ENCODE results near the gene NPAS3. TPM values are rescaled to one million over a fixed set of nuclear protein-coding genes. Genes with fewer than 3 reads are reported as not detected.

The NPAS3 gene
- total RNA-seq, 1 experiment from 2014 or later = not detected

- POLR2A ChIA-PET = no interaction called here
- TF ChIP-seq EGR1 (IDR thresholded peaks at IDR 0.05; ENCODE audit: low read depth) = no peak
- no peak for TF ChIP-seq POLR2A (IDR thresholded peaks at IDR 0.05; ENCODE audit: borderline replicate concordance, extremely low read depth, insufficient read depth, insufficient read length)
- TF ChIP-seq, protein P1, sequence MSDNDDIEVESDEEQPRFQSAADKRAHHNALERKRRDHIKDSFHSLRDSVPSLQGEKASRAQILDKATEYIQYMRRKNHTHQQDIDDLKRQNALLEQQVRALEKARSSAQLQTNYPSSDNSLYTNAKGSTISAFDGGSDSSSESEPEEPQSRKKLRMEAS (IDR thresholded peaks at IDR 0.05) = no peak
- no peak for TF ChIP-seq FOSL1 (IDR thresholded peaks at IDR 0.05; ENCODE audit: low read depth)
- TF ChIP-seq, protein P2, sequence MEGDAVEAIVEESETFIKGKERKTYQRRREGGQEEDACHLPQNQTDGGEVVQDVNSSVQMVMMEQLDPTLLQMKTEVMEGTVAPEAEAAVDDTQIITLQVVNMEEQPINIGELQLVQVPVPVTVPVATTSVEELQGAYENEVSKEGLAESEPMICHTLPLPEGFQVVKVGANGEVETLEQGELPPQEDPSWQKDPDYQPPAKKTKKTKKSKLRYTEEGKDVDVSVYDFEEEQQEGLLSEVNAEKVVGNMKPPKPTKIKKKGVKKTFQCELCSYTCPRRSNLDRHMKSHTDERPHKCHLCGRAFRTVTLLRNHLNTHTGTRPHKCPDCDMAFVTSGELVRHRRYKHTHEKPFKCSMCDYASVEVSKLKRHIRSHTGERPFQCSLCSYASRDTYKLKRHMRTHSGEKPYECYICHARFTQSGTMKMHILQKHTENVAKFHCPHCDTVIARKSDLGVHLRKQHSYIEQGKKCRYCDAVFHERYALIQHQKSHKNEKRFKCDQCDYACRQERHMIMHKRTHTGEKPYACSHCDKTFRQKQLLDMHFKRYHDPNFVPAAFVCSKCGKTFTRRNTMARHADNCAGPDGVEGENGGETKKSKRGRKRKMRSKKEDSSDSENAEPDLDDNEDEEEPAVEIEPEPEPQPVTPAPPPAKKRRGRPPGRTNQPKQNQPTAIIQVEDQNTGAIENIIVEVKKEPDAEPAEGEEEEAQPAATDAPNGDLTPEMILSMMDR (IDR thresholded peaks at IDR 0.05 in 2 of 3, conservative IDR thresholded peaks at IDR 0.05 in 1 of 3; ENCODE audit: borderline replicate concordance in 1 of 3, insufficient read depth in 1 of 3, low read depth in 2 of 3, low read length in 2 of 3) = no peak
- TF ChIP-seq RAD21 (IDR thresholded peaks at IDR 0.05; ENCODE audit: low read depth) = no peak
- TF ChIP-seq EZH2 (IDR thresholded peaks at IDR 0.05) = no peak
- no peak for TF ChIP-seq SIN3A (IDR thresholded peaks at IDR 0.05; ENCODE audit: low read depth)
- DNase-seq (ENCODE audit: low read depth, low spot score) (no peak), ATAC-seq (no peak)
- intact Hi-C loops (cut with micrococcal nuclease) = no loop called here
- no peaks in the 10 kb centered on the region for H3K79me2 ChIP-seq (ENCODE audit: insufficient read depth, low read length)
- no TSS peak for BruUV-seq (replicated peaks)
- H3K4me1 ChIP-seq (ENCODE audit: control insufficient read depth in 1 of 2, insufficient read depth in 2 of 2, low read length in 2 of 2) = no peaks in the 10 kb centered on the region
- H3K36me3 ChIP-seq (ENCODE audit: control insufficient read depth in 1 of 2, insufficient read depth in 2 of 2, low read length in 2 of 2) = no peaks in the 10 kb centered on the region
- H3K9me2 ChIP-seq (ENCODE audit: insufficient read depth) = no peaks in the 10 kb centered on the region
- H3K4me3 ChIP-seq (replicated peaks in 1 of 2; ENCODE audit: low read depth in 1 of 2, low read length in 2 of 2) = no peak overlapping the region
- H3K9me3 ChIP-seq (ENCODE audit: control insufficient read depth in 1 of 2, insufficient read depth in 1 of 2, low read depth in 1 of 2, low read length in 2 of 2) = no peaks in the 10 kb centered on the region; a peak in 1 of 4 replicates
- H3K27ac ChIP-seq (ENCODE audit: low read depth, low read length) = no peak overlapping the region
- no peaks in the 10 kb centered on the region for H4K20me1 ChIP-seq (ENCODE audit: insufficient read depth)
- RAD21 ChIA-PET (ENCODE audit: low non-redundant PET in 1 of 2, low total read pairs in 2 of 2, uncharacterized antibody in 2 of 2, unreplicated experiment in 2 of 2) = no interaction called here
- no peak overlapping the region for H2AFZ ChIP-seq (ENCODE audit: low read depth, low read length, poor library complexity, severe bottlenecking)
- H3K9ac ChIP-seq (ENCODE audit: low read length) = no peak overlapping the region
- no peak overlapping the region for H3K4me2 ChIP-seq (ENCODE audit: low read length)
- H3K27me3 ChIP-seq (ENCODE audit: insufficient read depth, low read length) = no peaks in the 10 kb centered on the region
- CTCF ChIA-PET = no interaction called here
Measured at GRCh38 chr14:33332497-33332896, 393.8 kb downstream of the NPAS3 start.

GRCh38 chr14:33335366-33335765 lies 396.7 kb downstream of the NPAS3 start:
- no peak overlapping the region for H3K9ac ChIP-seq (ENCODE audit: low read length)
- H3K27ac ChIP-seq (ENCODE audit: low read depth, low read length) = no peak overlapping the region
- H3K4me1 ChIP-seq (ENCODE audit: control insufficient read depth in 1 of 2, insufficient read depth in 2 of 2, low read length in 2 of 2) = no peaks in the 10 kb centered on the region
- POLR2A ChIA-PET = no interaction called here
- H3K79me2 ChIP-seq (ENCODE audit: insufficient read depth, low read length) = no peaks in the 10 kb centered on the region
- DNase-seq (ENCODE audit: low read depth, low spot score) = no peak
- no peaks in the 10 kb centered on the region for H4K20me1 ChIP-seq (ENCODE audit: insufficient read depth)
- H3K4me2 ChIP-seq (ENCODE audit: low read length) = no peak overlapping the region
- TF ChIP-seq POLR2AphosphoS5 (IDR thresholded peaks at IDR 0.05; ENCODE audit: low read depth, low read length) (no peak), CEBPB (IDR thresholded peaks at IDR 0.05; ENCODE audit: low read depth) (no peak), ELF1 (IDR thresholded peaks at IDR 0.05; ENCODE audit: borderline replicate concordance, low read depth) (no peak), EGR1 (IDR thresholded peaks at IDR 0.05; ENCODE audit: low read depth) (no peak), POLR2A (IDR thresholded peaks at IDR 0.05; ENCODE audit: borderline replicate concordance, extremely low read depth, insufficient read depth, insufficient read length) (no peak), YY1 (IDR thresholded peaks at IDR 0.05; ENCODE audit: extremely low read depth, insufficient replicate concordance, low read depth, low read length) (no peak), SP1 (IDR thresholded peaks at IDR 0.05; ENCODE audit: low read depth) (no peak), FOSL1 (IDR thresholded peaks at IDR 0.05; ENCODE audit: low read depth) (no peak), EZH2phosphoT487 (IDR thresholded peaks at IDR 0.05; ENCODE audit: borderline replicate concordance) (no peak), SIN3A (IDR thresholded peaks at IDR 0.05; ENCODE audit: low read depth) (no peak), ZFX (IDR thresholded peaks at IDR 0.05) (no peak)
- TF ChIP-seq, protein P3, sequence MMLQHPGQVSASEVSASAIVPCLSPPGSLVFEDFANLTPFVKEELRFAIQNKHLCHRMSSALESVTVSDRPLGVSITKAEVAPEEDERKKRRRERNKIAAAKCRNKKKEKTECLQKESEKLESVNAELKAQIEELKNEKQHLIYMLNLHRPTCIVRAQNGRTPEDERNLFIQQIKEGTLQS (IDR thresholded peaks at IDR 0.05) = no peak
- H3K9me3 ChIP-seq (ENCODE audit: control insufficient read depth in 1 of 2, insufficient read depth in 1 of 2, low read depth in 1 of 2, low read length in 2 of 2) = peaks cover 0 to 3% of the 10 kb centered on the region in 2 experiments; a peak in 1 of 4 replicates
- intact Hi-C loops (cut with micrococcal nuclease) = no loop called here
- no TSS peak for BruUV-seq (replicated peaks)
- RAD21 ChIA-PET (ENCODE audit: low non-redundant PET in 1 of 2, low total read pairs in 2 of 2, uncharacterized antibody in 2 of 2, unreplicated experiment in 2 of 2) = no interaction called here
- no peak for ATAC-seq
- no peak overlapping the region for H3K4me3 ChIP-seq (replicated peaks in 1 of 2; ENCODE audit: low read depth in 1 of 2, low read length in 2 of 2)
- CTCF ChIA-PET = no interaction called here
- H2AFZ ChIP-seq (ENCODE audit: low read depth, low read length, poor library complexity, severe bottlenecking) = no peak overlapping the region
- no peaks in the 10 kb centered on the region for H3K27me3 ChIP-seq (ENCODE audit: insufficient read depth, low read length)
- H3K9me2 ChIP-seq (ENCODE audit: insufficient read depth) = no peaks in the 10 kb centered on the region
- no peaks in the 10 kb centered on the region for H3K36me3 ChIP-seq (ENCODE audit: control insufficient read depth in 1 of 2, insufficient read depth in 2 of 2, low read length in 2 of 2)
